GM23338 (cell line): ENCODE measurements around the gene STIM1. TPM values are rescaled to one million over a fixed set of nuclear protein-coding genes. Genes with fewer than 3 reads are reported as not detected.

Experiments used
- ATAC-seq: fragments of 200-7000 bp; cut with Tn5 transposase; 3 replicates; pipeline ENCODE4 v1.9.1; 2020
- DNase-seq: peaks from one replicate; pipeline ENCODE4 v3.0.0-alpha.2; 2015; ENCODE audit warnings: low spot score
- H2AFZ ChIP-seq: fragments of 200-600 bp; sonication (generic); 2 replicates; pipeline ENCODE4 v1.8.0; 2016; ENCODE audit warnings: antibody characterized with exemption, mild to moderate bottlenecking, moderate library complexity
- H3F3A ChIP-seq: fragments of 200-600 bp; sonication (generic); replicated peaks from 2 replicates; pipeline ENCODE4 v1.8.0; 2017; ENCODE audit warnings: antibody characterized with exemption, mixed run types, low read depth
- H3K27ac ChIP-seq: fragments of 200-600 bp; sonication (generic); 2 replicates; pipeline ENCODE4 v1.6.1; 2016; ENCODE audit warnings: low read depth
- H3K27me3 ChIP-seq: fragments of 200-600 bp; sonication (generic); 2 replicates; pipeline ENCODE4 v1.8.0; 2016; ENCODE audit warnings: mild to moderate bottlenecking, mixed run types, moderate library complexity; ENCODE audit not compliant: insufficient read depth
- H3K36me3 ChIP-seq: fragments of 200-600 bp; sonication (generic); 2 replicates; pipeline ENCODE4 v1.8.0; 2016; ENCODE audit warnings: mild to moderate bottlenecking; ENCODE audit not compliant: insufficient read depth
- H3K4me1 ChIP-seq: fragments of 200-600 bp; sonication (generic); 2 replicates; pipeline ENCODE4 v1.8.0; 2016; ENCODE audit warnings: mild to moderate bottlenecking, moderate library complexity; ENCODE audit not compliant: insufficient read depth
- H3K4me2 ChIP-seq: fragments of 200-600 bp; sonication (generic); 2 replicates; pipeline ENCODE4 v1.7.1; 2017; ENCODE audit warnings: mixed run types
- H3K4me3 ChIP-seq: fragments of 200-600 bp; sonication (generic); 2 replicates; pipeline ENCODE4 v1.6.1; 2016; ENCODE audit warnings: mixed run types
- H3K79me2 ChIP-seq: fragments of 200-600 bp; sonication (generic); replicated peaks from 2 replicates; pipeline ENCODE4 v1.8.0; 2017; ENCODE audit warnings: mild to moderate bottlenecking; ENCODE audit not compliant: insufficient read depth
- H3K9me2 ChIP-seq: fragments of 200-600 bp; sonication (generic); 2 replicates; pipeline ENCODE4 v1.8.0; 2017; ENCODE audit not compliant: insufficient read depth
- H4K20me1 ChIP-seq: fragments of 200-600 bp; sonication (generic); replicated peaks from 2 replicates; pipeline ENCODE4 v1.8.0; 2017; ENCODE audit warnings: mild to moderate bottlenecking; ENCODE audit not compliant: insufficient read depth
- H3K27ac Mint-ChIP-seq: 2 replicates; pipeline ENCODE4 v1.8.0; 2020; ENCODE audit warnings: inconsistent platforms, mild to moderate bottlenecking, moderate library complexity, mixed read lengths
- H3K27me3 Mint-ChIP-seq: 3 replicates; pipeline ENCODE4 v1.8.0; 2022; ENCODE audit warnings: low read depth, mild to moderate bottlenecking, moderate library complexity, mixed read lengths, inconsistent platforms; ENCODE audit not compliant: insufficient read depth, poor library complexity
- H3K36me3 Mint-ChIP-seq: 3 replicates; pipeline ENCODE4 v1.8.0; 2021; ENCODE audit warnings: low read depth, mild to moderate bottlenecking, inconsistent platforms, moderate library complexity, mixed read lengths
- H3K4me1 Mint-ChIP-seq: 3 replicates; pipeline ENCODE4 v1.8.0; 2020; ENCODE audit warnings: mild to moderate bottlenecking, inconsistent platforms, mixed read lengths
- H3K4me3 Mint-ChIP-seq: 3 replicates; pipeline ENCODE4 v1.8.0; 2021; ENCODE audit warnings: moderate library complexity, mild to moderate bottlenecking, inconsistent platforms, mixed read lengths
- H3K9me3 Mint-ChIP-seq: 3 replicates; pipeline ENCODE4 v1.8.0; 2020; ENCODE audit warnings: moderate library complexity, mild to moderate bottlenecking, inconsistent platforms, mixed read lengths
- ETS1 ChIP-seq: IDR thresholded peaks from 2 replicates; pipeline ENCODE4 v1.6.1; 2016; ENCODE audit warnings: antibody characterized with exemption
- EZH2 ChIP-seq: fragments of 200-600 bp; sonication (generic); IDR thresholded peaks from one replicate; pipeline ENCODE4 v1.8.0; 2017; ENCODE audit warnings: antibody characterized with exemption, mild to moderate bottlenecking, low read depth; ENCODE audit not compliant: unreplicated experiment
- JUNB ChIP-seq: IDR thresholded peaks from one replicate; pipeline ENCODE4 v1.6.1; 2016; ENCODE audit warnings: antibody characterized with exemption; ENCODE audit not compliant: unreplicated experiment
- POLR2AphosphoS5 ChIP-seq: IDR thresholded peaks from 2 replicates; pipeline ENCODE4 v1.6.1; 2016; ENCODE audit warnings: antibody characterized with exemption, low read depth
- REST ChIP-seq: IDR thresholded peaks from one replicate; pipeline ENCODE4 v1.6.1; 2018; ENCODE audit warnings: antibody characterized with exemption; ENCODE audit not compliant: unreplicated experiment
- STAT1 ChIP-seq: IDR thresholded peaks from one replicate; pipeline ENCODE4 v1.6.1; 2016; ENCODE audit warnings: antibody characterized with exemption; ENCODE audit not compliant: unreplicated experiment
- ZNF114 ChIP-seq: fragments of 250-450 bp; sonication (Bioruptor Pico); IDR thresholded peaks from 2 replicates; pipeline ENCODE4 v1.5.0; 2020; ENCODE audit warnings: mild to moderate bottlenecking, moderate library complexity
- ZNF462 ChIP-seq: fragments of 250-450 bp; sonication (Bioruptor Pico); IDR thresholded peaks from 2 replicates; pipeline ENCODE4 v1.5.0; 2020; ENCODE audit warnings: mild to moderate bottlenecking, moderate library complexity
- polyA plus RNA-seq: library from polyadenylated mRNA; unstranded; fragments of >200 nt; fragmentation: Nextera tagmentation; extraction: Ambion mirVana; gene quantifications from 2 replicates; pipeline ENCODE4 v1.2.1, GENCODE V29; 2016
- total RNA-seq: library from RNA; depleted of rRNA; stranded (reverse); fragments of >200 nt; shearing (Covaris generic); gene quantifications from 2 replicates; pipeline ENCODE4 v1.2.3, GENCODE V29; 2014

Gene STIM1
- total and polyA plus RNA-seq, 2 experiments from 2014 or later, result 3.5 to 14.0 TPM

GRCh38 chr11:3958281-3958680 is 102.8 kb downstream of the STIM1 start:
- H3K27ac Mint-ChIP-seq, result no peak overlapping the region; the same call in 1 of the 2 replicates
- no peak overlapping the region for H2AFZ ChIP-seq
- no peaks in the 10 kb centered on the region for H4K20me1 ChIP-seq
- no peak for DNase-seq
- H3K4me3 Mint-ChIP-seq, result no peak overlapping the region
- H3K36me3 Mint-ChIP-seq, result no peaks in the 10 kb centered on the region
- H3K4me1 ChIP-seq, result no peaks in the 10 kb centered on the region
- H3K4me2 ChIP-seq, result no peak overlapping the region
- H3K27ac ChIP-seq, result no peak overlapping the region
- H3K9me2 ChIP-seq, result no peaks in the 10 kb centered on the region
- peaks cover 1% of the 10 kb centered on the region for H3K27me3 Mint-ChIP-seq
- ATAC-seq, result no peak
- H3K36me3 ChIP-seq, result no peaks in the 10 kb centered on the region
- H3K4me3 ChIP-seq, result no peak overlapping the region
- no peaks in the 10 kb centered on the region for H3K27me3 ChIP-seq
- H3F3A ChIP-seq, result no peaks in the 10 kb centered on the region
- H3K4me1 Mint-ChIP-seq, result no peaks in the 10 kb centered on the region
- H3K9me3 Mint-ChIP-seq, result no peaks in the 10 kb centered on the region
- TF ChIP-seq EZH2 (no peak), STAT1 (no peak), JUNB (no peak), ETS1 (no peak), REST (no peak)
- H3K79me2 ChIP-seq, result no peaks in the 10 kb centered on the region

- Histone ChIP-seq H3K27ac (no peak overlapping the region), H4K20me1 (no peaks in the 10 kb centered on the region), H3K9me2 (no peaks in the 10 kb centered on the region), H3K27me3 (no peaks in the 10 kb centered on the region), H3K79me2 (no peaks in the 10 kb centered on the region), H3F3A (no peaks in the 10 kb centered on the region), H3K4me1 (no peaks in the 10 kb centered on the region), H2AFZ (no peak overlapping the region), H3K36me3 (no peaks in the 10 kb centered on the region), H3K4me2 (no peak overlapping the region), H3K4me3 (no peak overlapping the region)
- Mint-ChIP-seq H3K4me1 (no peaks in the 10 kb centered on the region), H3K27ac (no peak overlapping the region), H3K4me3 (no peak overlapping the region), H3K27me3 (no peaks in the 10 kb centered on the region), H3K36me3 (no peaks in the 10 kb centered on the region), H3K9me3 (no peaks in the 10 kb centered on the region)
- ATAC-seq (peak; percentile 55), DNase-seq (peak; percentile 76)
- TF ChIP-seq STAT1 (no peak), EZH2 (no peak), ZNF462 (CRISPR knock-in tag) (no peak), POLR2AphosphoS5 (no peak), ZNF114 (CRISPR knock-in tag) (no peak)
Observed at GRCh38 chr11:3959015-3959902, 103.8 kb downstream of the STIM1 start.
